K562 (cell line): ENCODE results near the gene MIR17HG.

ENCODE experiments used
- EP300 ChIP-seq: IDR thresholded peaks from 2 replicates; pipeline ENCODE4 v1.6.1; 2012; ENCODE audit warnings: low read length, improper control_type of control experiment
- FOXA3 ChIP-seq, 2 experiments: fragments of 450-650 bp in 1 of 2; sonication (generic) in 1 of 2; formaldehyde crosslinking; IDR thresholded peaks in 1 of 2; conservative IDR thresholded peaks in 1 of 2; 2 replicates each; pipeline versions ENCODE4 v1.4.0 to v1.8.0; 2020 to 2022; ENCODE audit warnings: mild to moderate bottlenecking in 2 of 2, missing genetic modification reagents in 1 of 2
- KAT7 ChIP-seq: sonication (generic); formaldehyde crosslinking; IDR thresholded peaks from 2 replicates; pipeline ENCODE4 v1.8.0; 2022; ENCODE audit warnings: missing genetic modification reagents, mild to moderate bottlenecking, borderline replicate concordance
- MTA1 ChIP-seq: fragments of 450-650 bp; IDR thresholded peaks from 2 replicates; pipeline ENCODE4 v1.6.1; 2017; ENCODE audit warnings: borderline replicate concordance
- PKNOX1 ChIP-seq: fragments of 450-650 bp; IDR thresholded peaks from 2 replicates; pipeline ENCODE4 v1.6.1; 2016
- SMC3 ChIP-seq: conservative IDR thresholded peaks from 2 replicates; pipeline ENCODE4 v1.6.1; 2011; ENCODE audit warnings: low read depth, low read length, improper control_type of control experiment; ENCODE audit not compliant: insufficient read depth
- YY1 ChIP-seq, 3 experiments: IDR thresholded peaks; 2 replicates each; pipeline ENCODE4 v1.6.1; 2011; ENCODE audit warnings: low read length in 2 of 3, mild to moderate bottlenecking in 2 of 3, moderate library complexity in 2 of 3, borderline replicate concordance in 1 of 3, control low read depth in 1 of 3, low read depth in 1 of 3; ENCODE audit not compliant: insufficient read depth in 3 of 3, insufficient replicate concordance in 2 of 3, control insufficient read depth in 1 of 3, insufficient read length in 1 of 3; ENCODE audit errors: extremely low read depth in 1 of 3
- ZBTB49 ChIP-seq: sonication (generic); formaldehyde crosslinking; IDR thresholded peaks from 2 replicates; pipeline ENCODE4 v1.8.0; 2022; ENCODE audit warnings: missing genetic modification reagents, mild to moderate bottlenecking, borderline replicate concordance
- ZNF764 ChIP-seq: fragments of 250-450 bp; sonication (Bioruptor Pico); IDR thresholded peaks from 2 replicates; pipeline ENCODE4 v1.4.0; 2020; ENCODE audit warnings: low read depth, mild to moderate bottlenecking, moderate library complexity

- TF ChIP-seq PKNOX1 (no peak), FOXA3 (CRISPR knock-in tag; conservative IDR thresholded peaks at IDR 0.05 in 1 of 2, IDR thresholded peaks at IDR 0.05 in 1 of 2) (no peak), EP300 (no peak), YY1 (IDR thresholded peaks at IDR 0.05; ENCODE audit: borderline replicate concordance in 1 of 3, control insufficient read depth in 1 of 3, extremely low read depth in 1 of 3, insufficient read depth in 3 of 3, insufficient read length in 1 of 3, insufficient replicate concordance in 2 of 3, low read depth in 1 of 3, low read length in 2 of 3) (no peak), SMC3 (no peak), ZNF764 (CRISPR knock-in tag) (no peak), ZBTB49 (CRISPR knock-in tag) (no peak), KAT7 (CRISPR knock-in tag) (no peak), MTA1 (no peak)
These were observed 54.4 kb downstream of the MIR17HG start for GRCh38 chr13:91401920-91402319.
